GM19035 (cell line): Measurements from ENCODE around the gene TLE3.
A peak's percentile ranks its signal among the peaks of the same experiment; 100 is the strongest.

Experiments used
- ATAC-seq: cut with Tn5 transposase; IDR thresholded peaks from one replicate; pipeline ENCODE4 v1.9.1; 2021; ENCODE audit not compliant: unreplicated experiment

The TLE3 gene

DNA sequence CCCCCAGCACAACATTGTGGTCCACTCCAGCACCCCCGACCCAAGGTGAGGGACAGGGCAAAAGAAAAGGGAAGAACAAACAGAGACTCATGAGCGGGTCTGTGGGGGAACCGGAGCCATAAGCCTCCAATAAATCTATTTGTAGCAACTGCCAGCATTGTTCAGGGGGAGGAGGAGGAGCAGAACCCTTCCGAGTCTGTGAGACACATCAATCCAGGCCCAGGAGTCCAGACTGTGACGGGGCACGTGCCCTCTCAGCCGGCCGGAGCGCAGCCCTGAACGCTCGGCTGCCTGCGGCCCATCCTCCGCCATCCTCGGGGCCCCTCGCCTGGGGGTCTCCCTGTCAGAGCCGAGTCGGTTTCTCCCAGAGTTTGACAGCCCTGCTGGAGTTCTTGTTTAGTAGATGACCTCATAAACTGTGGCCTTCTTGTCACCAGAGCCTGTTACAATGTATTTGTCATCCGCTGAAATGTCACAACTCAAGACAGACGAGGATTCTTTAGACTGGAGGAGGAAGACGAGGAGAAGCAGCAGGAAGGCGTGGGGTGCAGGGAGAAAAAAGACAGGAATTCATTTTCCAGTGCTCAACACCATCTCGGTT, 47.9 kb downstream of the TLE3 start:
- ATAC-seq, result no peak

DNA sequence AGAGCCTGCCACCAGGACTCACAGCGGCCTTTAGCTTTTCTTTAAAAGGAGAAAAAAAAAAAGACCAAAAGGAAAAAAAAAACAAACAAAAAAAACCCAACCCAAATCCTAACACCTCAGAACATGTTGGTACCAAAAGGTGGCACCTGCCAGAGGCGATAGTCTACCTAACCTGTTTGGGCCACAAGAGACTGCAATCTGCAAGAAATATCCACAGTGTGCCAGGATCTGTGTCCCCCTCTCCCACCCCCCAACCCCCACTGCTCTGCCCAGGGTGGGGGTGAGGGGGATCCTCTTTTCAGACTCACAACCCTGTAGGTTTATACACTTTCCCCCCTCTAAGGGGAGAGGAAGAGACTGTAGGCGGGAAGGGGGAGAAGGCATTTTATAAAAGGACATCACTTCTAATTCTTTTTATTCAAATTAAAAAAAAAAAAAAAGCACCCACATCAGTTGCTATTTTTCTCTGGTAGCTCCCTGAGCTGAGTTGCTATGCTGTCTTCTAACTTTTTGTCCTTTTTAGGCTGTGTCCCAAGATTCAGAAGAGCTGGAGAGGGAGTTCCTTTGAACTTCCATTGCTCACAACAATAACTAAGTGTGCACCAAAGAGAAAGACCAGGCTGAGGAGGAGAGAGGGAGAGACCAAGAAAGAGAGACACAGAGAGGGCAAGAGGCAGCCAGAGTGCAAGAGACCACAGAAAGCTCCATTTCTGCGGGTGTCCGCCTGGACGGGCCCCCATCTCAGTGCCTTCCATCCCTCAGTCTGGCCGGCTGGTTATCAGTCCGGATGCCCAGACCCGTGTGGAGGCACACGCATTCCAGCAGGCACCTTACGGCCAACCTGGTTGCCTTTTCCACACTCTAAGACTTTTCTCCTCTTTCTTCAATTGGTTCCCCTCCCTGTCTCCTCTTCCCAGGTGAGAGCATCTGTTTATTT, 48.9 kb downstream of the TLE3 start:
- ATAC-seq, result no peak

DNA sequence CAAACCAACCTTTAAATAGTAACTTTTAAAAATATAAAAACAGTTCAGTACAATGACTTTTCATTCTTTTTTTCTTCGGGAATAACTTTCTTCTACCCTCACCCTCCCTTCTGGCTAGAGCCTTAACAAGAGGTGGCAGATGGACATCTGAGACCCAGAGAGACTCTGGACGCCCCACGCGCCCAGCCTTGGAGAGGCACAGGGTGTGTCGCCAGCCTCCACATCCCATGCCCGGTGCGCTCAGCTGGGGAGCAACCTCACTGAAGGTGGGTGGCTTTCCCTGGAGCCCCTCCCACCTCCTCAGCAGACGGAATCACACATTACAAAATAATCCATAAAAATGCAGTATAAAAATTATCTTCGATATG, 49.5 kb downstream of the TLE3 start:
- no peak for ATAC-seq

DNA sequence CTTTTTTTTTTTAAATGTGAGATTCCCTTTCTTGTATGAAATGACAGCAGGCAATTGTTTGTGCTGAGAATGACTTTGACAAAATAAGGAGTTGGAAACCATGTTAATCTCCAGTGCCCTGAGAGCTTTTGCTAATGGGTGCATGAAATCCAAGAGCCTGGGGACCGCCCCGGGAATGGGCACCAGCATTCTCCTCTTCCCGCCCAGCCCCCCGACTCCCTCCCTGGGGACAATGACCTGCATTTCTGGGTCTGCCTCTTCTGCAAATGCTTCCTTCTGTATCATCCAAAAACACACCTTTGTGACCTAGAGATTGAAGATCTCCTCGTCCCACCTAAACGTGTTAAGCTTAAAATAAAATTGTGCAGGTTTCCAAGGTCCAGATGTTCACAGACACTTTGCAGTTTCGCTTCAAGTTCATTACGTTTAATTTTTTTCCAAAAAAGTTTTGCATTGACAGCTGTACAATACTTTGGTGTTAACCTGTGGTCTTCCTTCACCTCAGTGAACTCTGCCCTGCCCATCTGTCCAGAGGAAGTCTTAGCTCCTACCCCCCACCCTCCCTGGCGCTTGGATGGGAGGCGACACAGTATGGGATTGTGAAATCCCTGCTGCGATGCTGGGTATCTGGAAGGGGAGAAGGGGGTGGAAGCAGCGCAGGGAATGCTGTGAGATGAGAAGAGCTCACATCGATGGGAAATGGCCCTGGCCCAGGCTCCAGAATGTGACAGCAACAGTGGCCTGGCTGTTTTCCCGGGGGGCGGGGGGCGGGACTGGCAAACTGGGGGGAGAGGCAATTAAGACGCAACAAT, 50.1 kb downstream of the TLE3 start:
- no peak for ATAC-seq

DNA sequence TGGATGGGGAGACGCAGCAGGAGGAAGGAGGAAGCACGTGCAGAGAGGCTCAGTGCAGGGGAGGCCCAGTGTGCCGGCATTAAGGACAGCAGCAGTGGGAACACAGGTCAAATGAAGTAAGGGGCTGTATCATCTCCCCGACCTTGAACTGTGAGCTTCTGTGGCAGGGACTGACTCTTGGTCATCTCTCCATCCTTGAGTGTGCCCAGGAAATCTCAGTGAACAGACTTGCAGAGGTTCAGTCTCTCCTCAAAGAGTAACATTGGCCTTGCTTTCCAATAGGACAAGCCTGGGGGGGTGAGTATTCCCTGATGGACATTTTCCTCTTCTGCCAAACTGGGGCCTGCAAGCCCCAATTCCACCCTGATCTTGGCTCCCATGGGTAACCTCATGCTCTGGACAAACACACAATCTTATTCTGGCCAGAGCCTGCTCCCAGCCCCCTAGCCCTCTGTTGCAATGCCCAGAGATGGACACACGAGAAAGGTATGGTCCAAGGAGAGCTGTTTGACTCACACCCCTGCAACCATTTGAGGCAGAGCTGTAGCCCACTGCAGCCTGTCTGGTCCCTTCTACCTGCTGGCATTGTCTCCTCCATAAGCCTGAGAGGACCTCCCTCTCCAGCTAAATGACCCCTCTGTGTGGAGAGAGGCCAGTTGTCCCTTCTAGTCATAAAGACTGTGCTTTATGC, 50.9 kb downstream of the TLE3 start:
- ATAC-seq, result no peak

DNA sequence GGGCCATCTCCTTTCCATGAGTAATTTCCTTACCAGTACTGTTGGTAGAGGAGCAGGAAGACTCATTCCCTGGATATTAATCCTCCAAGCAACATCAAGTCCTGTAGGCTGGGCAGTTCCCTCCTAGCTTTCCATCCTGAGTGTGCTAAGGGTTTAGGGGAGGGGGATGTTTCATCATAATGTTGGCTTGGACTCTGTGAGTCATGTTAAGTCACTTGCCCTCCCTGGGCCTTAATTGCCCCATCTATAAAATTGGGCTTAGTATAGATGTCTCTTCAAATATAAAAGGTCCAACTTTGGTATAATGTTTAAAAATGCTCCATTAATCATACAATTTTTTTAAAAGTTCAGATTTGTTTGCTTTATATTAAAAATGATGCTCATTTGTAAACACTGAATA, 52.7 kb downstream of the TLE3 start:
- ATAC-seq, result no peak

DNA sequence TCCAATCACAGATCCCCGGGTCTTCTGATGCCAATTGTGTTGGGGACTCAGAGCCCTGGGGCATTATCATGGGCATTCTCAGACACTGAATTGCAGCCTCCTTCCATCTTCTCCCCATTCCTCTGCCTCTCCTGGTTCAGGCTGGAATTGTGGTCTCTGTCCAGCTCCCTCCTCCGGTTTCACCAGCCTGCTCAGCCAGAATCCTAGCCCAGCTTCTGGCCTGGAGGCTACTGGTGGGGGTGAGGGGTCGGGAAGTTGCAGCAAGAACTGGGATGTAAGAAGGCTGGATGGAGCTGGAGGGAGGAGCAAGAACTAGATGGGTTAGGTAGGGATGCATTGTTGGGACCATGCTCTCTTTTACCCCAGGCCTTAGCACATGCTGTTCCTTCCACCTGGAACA, 53.5 kb downstream of the TLE3 start:
- no peak for ATAC-seq

DNA sequence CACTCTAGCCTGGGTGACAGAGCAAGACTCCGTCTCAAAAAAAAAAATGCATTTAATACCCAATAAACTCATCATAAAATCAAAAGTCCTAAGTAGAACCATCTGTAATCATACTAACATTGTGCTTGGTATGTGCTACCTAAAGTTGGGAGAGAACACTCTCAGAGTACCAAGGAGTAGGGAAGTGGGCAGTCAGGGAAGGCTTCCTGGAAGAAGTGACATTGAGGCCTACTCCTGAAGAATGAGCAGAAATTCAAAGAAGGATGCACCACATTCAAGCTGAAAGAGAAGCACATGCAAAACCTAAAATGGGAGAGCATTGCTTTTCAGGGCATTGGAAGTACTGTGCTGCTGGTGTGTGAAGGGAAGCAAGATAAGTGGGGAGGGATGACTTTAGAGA, 54.1 kb downstream of the TLE3 start:
- ATAC-seq, result no peak

DNA sequence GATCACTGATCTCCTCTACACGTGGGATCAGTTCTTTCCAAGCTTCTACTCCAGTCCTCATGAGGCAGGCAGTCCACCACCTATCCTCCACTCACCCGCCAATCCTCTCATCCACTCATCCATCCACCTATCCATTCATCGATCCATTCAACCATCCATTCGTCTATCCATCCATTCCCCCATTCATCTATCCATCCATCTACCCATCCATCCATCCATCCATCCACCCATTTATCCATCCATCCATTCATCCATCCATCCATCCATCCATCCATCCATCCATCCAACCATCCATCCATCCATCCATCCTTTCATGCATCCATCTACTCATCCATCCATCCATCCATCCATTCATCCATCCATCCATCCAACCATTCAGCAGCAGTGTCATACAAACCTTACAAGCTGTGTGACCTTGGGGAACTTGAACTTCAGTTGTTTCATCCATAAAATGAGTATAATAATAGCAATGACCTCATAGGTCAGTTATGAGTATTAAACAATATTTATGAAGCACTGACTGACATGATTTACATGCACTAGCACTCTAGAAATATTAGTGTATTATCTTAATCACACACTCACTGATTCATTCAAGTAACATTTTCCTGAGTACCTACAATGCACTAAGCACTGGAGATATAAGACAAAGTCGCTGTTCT, 55.0 kb downstream of the TLE3 start:
- ATAC-seq, result no peak

DNA sequence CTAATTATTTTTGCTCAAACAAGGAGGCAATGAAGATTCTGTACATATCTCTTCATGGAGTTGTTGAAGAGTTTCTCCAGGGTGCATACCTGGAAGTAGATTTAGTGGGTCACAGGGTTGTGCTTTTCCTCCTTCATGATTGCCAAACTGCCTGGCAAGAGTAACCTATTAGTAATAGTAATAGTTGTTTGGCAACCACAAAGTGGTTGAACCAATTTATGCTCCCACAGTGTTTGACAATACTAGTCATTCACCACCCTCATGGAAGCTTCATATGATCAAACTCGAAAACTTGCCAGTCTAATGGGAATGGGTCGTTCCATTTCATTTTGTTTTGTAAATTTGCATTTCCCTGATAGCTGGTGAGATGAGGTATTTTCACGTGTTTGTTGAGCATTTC, 57.8 kb downstream of the TLE3 start:
- no peak for ATAC-seq

DNA sequence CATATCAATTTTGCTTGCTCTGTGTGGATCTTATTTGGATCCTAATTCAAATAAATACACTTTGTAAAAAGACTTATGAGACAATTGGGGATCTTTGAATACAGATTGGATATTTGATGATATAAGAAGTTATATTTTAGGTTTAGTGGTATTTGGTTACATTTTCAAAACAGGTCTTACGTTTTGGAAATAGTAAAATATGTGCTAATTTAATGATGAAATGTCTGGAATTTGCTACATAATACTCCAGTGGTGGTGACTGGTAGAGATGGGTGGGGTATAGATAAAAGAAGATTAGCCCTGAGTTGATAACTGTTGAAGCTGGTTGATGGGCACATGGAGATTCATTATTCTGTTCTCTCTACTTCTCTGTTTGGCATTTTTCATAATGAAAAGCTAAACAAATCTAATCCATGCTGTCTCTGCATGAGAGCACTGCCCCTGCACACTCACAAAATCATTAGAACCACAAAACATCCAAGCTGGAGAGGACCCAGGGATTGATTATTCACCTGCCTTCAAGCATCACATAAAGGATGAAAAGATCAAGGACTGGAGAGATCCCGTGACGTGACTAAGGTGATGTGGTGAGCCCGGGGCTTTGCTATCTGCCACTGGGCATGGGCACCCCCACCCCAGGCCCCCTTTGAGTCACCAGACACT, 58.9 kb downstream of the TLE3 start:
- ATAC-seq, result no peak

DNA sequence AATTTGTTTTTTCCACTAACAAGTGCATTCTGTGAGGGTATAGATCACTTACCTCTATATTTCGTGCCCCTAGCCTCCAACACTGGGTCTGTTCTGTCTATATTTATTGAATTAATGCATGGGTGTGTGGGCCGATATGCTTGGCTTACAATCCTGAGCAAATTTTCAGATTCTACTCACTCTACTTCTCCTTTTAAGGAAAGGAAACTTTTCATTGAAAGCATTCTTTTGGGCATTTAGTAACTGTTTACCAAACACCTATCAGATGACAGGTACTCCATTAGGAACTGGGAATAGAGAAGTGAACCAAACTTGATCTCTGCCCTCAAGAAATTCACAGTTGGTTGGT, 60.5 kb downstream of the TLE3 start:
- peak; percentile 20 for ATAC-seq

DNA sequence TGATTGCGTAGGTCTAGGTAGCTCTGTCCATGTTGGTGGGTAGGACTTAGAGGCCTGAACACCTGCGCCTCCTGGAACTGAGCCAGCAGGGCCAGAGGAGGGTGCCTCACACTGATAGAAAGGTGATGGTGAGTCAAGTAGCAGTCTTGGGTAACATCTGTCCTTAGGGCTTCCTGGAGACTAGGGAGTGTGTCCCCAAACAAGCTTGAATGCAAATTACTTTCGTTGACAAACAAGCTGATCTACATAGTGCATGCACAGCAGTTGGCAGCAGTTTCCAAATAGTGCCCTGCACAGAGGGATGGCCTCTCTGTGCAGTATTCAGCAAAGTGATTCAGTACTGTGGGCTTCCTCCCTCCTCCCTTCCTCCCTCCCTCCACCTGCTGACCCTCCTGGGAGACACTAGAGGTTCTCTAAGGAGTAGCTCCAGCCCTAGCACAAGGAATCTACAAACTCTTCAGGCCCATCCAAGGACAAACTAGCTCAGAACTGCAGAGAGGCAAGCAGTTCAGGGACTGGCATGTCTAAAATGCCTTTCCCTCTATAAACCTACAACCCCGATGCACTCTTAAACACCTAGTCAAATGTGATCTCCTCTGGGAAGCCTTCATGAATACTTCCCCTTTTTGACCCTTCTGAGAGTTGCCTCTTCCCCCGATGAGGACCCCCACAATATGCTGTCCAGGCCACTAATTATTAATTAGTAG, 61.0 kb downstream of the TLE3 start:
- peak; percentile 68 for ATAC-seq

DNA sequence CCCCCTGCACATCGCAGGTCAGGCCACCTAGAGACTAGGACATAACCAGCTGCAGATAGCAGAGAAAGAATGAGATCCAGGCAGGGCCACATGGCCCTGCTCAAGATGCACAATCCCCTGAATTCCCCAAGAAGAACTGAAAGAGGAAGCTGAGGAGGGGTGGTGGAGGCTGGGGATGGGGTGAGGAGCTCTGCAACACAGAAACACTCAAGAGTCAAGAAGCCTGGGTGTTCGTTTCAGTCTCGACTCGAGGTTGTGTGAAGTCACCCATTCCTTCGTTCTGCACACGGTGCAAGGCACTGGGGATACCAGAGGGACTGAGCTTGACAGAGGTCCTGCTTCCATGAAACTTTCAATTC, 62.0 kb downstream of the TLE3 start:
- ATAC-seq, result no peak

DNA sequence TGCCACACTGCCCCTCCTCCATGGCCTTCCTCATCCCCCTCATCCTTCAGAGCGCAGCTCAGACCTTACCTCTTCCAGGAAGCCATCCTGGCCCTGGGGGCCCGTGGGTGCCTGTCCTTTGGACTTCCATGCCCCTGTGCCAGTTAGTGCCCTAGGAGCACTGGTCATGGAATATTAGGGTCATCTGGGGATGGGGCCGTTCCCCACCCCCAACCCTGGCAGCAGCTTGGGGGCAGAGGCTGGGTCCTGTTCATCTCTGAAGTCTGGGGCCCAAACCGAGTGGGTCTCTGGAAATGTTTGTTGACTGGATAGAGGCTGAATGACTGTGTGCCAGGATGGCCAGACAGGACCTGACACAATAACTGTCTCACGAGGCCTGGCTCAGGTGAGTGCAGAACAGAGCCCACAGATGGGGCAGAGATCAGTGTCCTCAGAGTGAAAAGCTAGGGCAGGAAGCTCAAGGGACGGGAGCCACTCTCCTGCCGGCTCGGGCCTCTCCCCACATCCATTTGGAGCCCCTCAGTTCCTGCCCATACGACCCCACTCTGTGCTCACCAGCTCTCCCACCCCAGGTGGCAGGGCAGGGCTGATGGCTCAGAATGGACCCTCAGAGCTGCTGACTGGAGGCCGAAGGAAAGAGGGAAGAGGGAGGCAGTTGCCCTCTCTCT, 62.5 kb downstream of the TLE3 start:
- no peak for ATAC-seq

DNA sequence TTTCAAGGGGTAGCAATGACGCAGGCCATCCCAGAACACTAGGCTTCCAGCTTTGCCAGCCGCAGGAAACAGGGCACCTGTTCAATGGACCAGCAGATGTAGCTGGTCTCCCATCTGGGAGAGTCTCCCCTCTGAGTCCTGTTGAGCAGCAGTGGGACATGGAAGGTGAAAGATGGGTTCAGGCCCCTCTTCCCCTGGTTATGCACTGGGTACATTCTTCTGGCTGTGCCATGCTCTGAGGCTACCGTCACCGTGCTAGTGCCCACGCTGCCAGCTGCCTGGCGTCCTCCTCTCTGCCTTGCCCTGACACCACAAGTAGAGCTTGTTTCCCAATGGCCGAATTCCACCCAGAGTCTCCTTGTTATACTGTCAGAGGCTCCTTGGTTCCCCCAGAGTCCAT, 63.1 kb downstream of the TLE3 start:
- no peak for ATAC-seq

DNA sequence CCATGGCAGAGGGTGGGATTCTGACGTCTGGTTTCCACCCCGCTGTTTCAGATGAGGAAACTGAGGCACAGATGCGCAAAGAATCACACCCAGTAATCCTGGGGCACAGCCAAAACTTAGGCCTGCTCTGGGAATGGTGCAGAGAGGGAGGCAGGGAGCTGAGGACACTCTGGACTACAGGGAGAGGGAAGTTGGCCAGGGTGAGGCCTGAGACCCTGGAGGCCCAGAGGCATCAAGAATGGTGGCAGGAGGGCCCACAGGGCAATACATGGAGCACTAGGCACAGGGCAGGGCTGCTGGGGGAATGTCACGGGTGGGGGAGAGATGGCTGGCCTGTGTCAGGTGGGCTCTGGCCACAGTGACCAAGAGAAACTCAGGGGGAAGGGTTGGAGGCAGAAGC, 63.6 kb downstream of the TLE3 start:
- no peak for ATAC-seq

DNA sequence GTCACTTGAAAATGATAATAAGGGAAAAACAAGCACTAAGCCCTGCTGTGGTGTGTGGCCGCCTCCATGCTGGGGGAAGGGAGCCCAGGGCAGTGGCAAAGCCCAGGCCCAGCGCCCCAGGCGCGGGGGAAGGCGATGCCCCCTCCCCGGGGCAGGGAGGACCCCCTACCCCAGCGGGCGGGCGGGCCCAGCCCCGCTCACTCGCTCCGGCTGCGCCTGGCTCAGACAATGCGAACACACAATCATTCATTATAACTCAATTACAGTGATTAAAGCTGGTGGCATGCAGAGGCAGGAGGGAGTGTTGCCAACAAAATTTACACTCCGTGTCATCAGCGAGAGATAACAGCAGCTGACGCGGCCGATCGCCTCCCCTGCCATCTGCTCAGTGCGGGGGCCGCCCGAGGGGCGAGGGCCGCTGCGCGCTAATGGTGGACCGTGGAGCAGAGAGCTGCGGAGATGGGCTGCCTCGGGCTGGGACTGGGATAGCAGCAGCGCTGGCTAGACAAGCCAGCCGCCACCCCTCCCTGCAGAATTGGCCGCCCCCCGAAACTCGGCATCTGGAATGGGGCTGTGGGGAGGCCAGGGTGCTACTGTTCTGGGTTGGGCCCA, 64.1 kb downstream of the TLE3 start:
- no peak for ATAC-seq

DNA sequence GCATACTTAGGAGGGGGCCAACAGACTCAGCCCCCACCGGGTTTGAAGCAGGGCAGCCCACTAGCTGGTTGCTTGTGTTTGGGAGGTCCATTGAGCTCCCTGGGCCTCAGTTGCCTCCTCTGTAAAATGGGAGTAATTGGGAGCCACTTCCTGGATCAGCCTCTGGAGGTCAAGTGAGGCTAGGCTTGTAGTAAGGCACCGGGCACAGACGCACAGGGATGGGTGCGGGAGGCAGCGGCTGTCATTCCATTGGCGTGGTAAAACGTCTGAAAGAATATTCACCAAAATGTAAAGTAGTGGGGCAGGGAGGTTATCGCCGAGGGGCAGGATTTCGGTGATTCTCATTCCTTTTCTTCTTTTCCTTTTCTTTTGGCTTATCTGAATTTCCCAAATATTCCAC, 64.6 kb downstream of the TLE3 start:
- no peak for ATAC-seq
